OCI-LY3 (cell line): ENCODE data around the gene SUCNR1.

Source experiments
- CTCF ChIP-seq: fragments of 200-600, 300-600 bp; sonication (generic); IDR thresholded peaks from 2 replicates; pipeline ENCODE4 v1.5.1; 2014; ENCODE audit warnings: antibody characterized with exemption, low read length, low read depth
- EZH2phosphoT487 ChIP-seq: fragments of 200-600 bp; shearing (Covaris generic); IDR thresholded peaks from 2 replicates; pipeline ENCODE4 v1.6.1; 2018; ENCODE audit warnings: antibody characterized with exemption, mixed run types, low read depth

- TF ChIP-seq CTCF, result no peak
- TF ChIP-seq EZH2phosphoT487, result no peak
Measured at GRCh38 chr3:151843275-151843674, 30.2 kb upstream of the SUCNR1 start.
